C4-2B (cell line): ENCODE measurements around the gene STK38.

Experiments
- ZFX ChIP-seq: fragments of 450-650 bp; IDR thresholded peaks from 2 replicates; pipeline ENCODE4 v1.6.1; 2017
- TF ChIP-seq, protein P1 (sequence below): fragments of 450-650 bp; conservative IDR thresholded peaks from 2 replicates; pipeline ENCODE4 v1.5.1; 2017; ENCODE audit warnings: mild to moderate bottlenecking

DNA sequence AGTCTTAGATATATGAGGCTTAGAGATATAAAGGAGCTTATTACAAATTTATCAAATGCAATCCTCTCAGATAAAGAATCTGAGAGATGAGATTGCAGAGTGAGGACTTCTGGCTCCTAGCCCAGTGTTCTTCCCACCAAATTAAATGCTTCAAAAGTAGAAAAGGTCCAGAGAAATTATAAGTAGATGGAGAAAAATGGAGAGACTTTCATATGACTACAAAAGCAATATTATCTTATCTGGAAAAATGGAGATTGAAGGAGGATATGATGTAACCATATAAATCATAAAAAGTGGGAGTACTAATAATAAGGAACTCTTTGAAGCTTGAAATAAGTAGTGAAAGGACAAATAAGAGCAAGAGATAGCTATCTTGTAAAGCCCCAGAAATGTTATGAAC lies 101.7 kb downstream of the STK38 start:
- TF ChIP-seq, protein P1, sequence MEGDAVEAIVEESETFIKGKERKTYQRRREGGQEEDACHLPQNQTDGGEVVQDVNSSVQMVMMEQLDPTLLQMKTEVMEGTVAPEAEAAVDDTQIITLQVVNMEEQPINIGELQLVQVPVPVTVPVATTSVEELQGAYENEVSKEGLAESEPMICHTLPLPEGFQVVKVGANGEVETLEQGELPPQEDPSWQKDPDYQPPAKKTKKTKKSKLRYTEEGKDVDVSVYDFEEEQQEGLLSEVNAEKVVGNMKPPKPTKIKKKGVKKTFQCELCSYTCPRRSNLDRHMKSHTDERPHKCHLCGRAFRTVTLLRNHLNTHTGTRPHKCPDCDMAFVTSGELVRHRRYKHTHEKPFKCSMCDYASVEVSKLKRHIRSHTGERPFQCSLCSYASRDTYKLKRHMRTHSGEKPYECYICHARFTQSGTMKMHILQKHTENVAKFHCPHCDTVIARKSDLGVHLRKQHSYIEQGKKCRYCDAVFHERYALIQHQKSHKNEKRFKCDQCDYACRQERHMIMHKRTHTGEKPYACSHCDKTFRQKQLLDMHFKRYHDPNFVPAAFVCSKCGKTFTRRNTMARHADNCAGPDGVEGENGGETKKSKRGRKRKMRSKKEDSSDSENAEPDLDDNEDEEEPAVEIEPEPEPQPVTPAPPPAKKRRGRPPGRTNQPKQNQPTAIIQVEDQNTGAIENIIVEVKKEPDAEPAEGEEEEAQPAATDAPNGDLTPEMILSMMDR: no peak
- no peak for TF ChIP-seq ZFX
